Measurements from ENCODE around the gene STAG3. TPM values are rescaled to one million over a fixed set of nuclear protein-coding genes. Genes with fewer than 3 reads are reported as not detected.
"Not testable (repeated sequence)": the region's sequence is repeated elsewhere in the genome, so short reads cannot be mapped to it uniquely, and the experiment has no call there.

STAG3 gene
- total RNA-seq, 1 donor from 2014 or later, result 1.9 TPM

- Mint-ChIP-seq H3K4me3 (ENCODE audit: unreplicated experiment) (no peak overlapping the region), H3K36me3 (ENCODE audit: low read depth, unreplicated experiment) (no peaks in the 10 kb centered on the region), H3K9me3 (ENCODE audit: unreplicated experiment) (no peaks in the 10 kb centered on the region), H3K4me1 (ENCODE audit: unreplicated experiment) (peaks cover 7% of the 10 kb centered on the region), H3K27me3 (ENCODE audit: unreplicated experiment) (peaks cover 3% of the 10 kb centered on the region), H3K27ac (ENCODE audit: unreplicated experiment) (no peak overlapping the region)
- no peak for DNase-seq (ENCODE audit: low spot score)
- peak; percentile 25 for TF ChIP-seq CTCF (IDR thresholded peaks at IDR 0.05; ENCODE audit: unreplicated experiment)
Observed at GRCh38 chr7:100190048-100190711, 12.5 kb downstream of the STAG3 start.

GRCh38 chr7:100191775-100192174, 14.1 kb downstream of the STAG3 start:
- no peak for DNase-seq (ENCODE audit: low spot score)
- no peaks in the 10 kb centered on the region for H3K9me3 Mint-ChIP-seq (ENCODE audit: unreplicated experiment)

GRCh38 chr7:100192281-100192862, 14.7 kb downstream of the STAG3 start:
- DNase-seq (ENCODE audit: low spot score); H3K4me1 Mint-ChIP-seq (ENCODE audit: unreplicated experiment); H3K36me3 Mint-ChIP-seq (ENCODE audit: low read depth, unreplicated experiment); H3K27me3 Mint-ChIP-seq (ENCODE audit: unreplicated experiment); H3K4me3 Mint-ChIP-seq (ENCODE audit: unreplicated experiment); H3K27ac Mint-ChIP-seq (ENCODE audit: unreplicated experiment); H3K9me3 Mint-ChIP-seq (ENCODE audit: unreplicated experiment): not testable (repeated sequence)

More at GRCh38 chr7:100191775-100192174, 14.1 kb downstream of the STAG3 start:
- TF ChIP-seq CTCF (IDR thresholded peaks at IDR 0.05; ENCODE audit: unreplicated experiment), result no peak
- Mint-ChIP-seq H3K36me3 (ENCODE audit: low read depth, unreplicated experiment) (no peaks in the 10 kb centered on the region), H3K27ac (ENCODE audit: unreplicated experiment) (no peak overlapping the region), H3K4me1 (ENCODE audit: unreplicated experiment) (peaks cover 7% of the 10 kb centered on the region), H3K4me3 (ENCODE audit: unreplicated experiment) (no peak overlapping the region), H3K27me3 (ENCODE audit: unreplicated experiment) (peaks cover 3% of the 10 kb centered on the region)

- H3K27ac Mint-ChIP-seq (ENCODE audit: unreplicated experiment), result no peak overlapping the region
- TF ChIP-seq CTCF (IDR thresholded peaks at IDR 0.05; ENCODE audit: unreplicated experiment), result no peak
- no peaks in the 10 kb centered on the region for H3K9me3 Mint-ChIP-seq (ENCODE audit: unreplicated experiment)
- peaks cover 3% of the 10 kb centered on the region for H3K27me3 Mint-ChIP-seq (ENCODE audit: unreplicated experiment)
- no peaks in the 10 kb centered on the region for H3K36me3 Mint-ChIP-seq (ENCODE audit: low read depth, unreplicated experiment)
- no peak overlapping the region for H3K4me3 Mint-ChIP-seq (ENCODE audit: unreplicated experiment)
- peaks cover 7% of the 10 kb centered on the region for H3K4me1 Mint-ChIP-seq (ENCODE audit: unreplicated experiment)
- DNase-seq (ENCODE audit: low spot score), result no peak
Observed at GRCh38 chr7:100192969-100193368, 15.3 kb downstream of the STAG3 start.

- no peaks in the 10 kb centered on the region for H3K36me3 Mint-ChIP-seq (ENCODE audit: low read depth, unreplicated experiment)
- H3K9me3 Mint-ChIP-seq (ENCODE audit: unreplicated experiment), result no peaks in the 10 kb centered on the region
- no peak for DNase-seq (ENCODE audit: low spot score)
- no peak overlapping the region for H3K27ac Mint-ChIP-seq (ENCODE audit: unreplicated experiment)
- peaks cover 8% of the 10 kb centered on the region for H3K4me1 Mint-ChIP-seq (ENCODE audit: unreplicated experiment)
- H3K27me3 Mint-ChIP-seq (ENCODE audit: unreplicated experiment), result no peaks in the 10 kb centered on the region
- H3K4me3 Mint-ChIP-seq (ENCODE audit: unreplicated experiment), result no peak overlapping the region
- TF ChIP-seq CTCF (IDR thresholded peaks at IDR 0.05; ENCODE audit: unreplicated experiment), result no peak
Observed at GRCh38 chr7:100195222-100195621, 17.5 kb downstream of the STAG3 start.

- H3K4me3 Mint-ChIP-seq (ENCODE audit: unreplicated experiment); H3K9me3 Mint-ChIP-seq (ENCODE audit: unreplicated experiment); H3K36me3 Mint-ChIP-seq (ENCODE audit: low read depth, unreplicated experiment); H3K27me3 Mint-ChIP-seq (ENCODE audit: unreplicated experiment); H3K4me1 Mint-ChIP-seq (ENCODE audit: unreplicated experiment); DNase-seq (ENCODE audit: low spot score); H3K27ac Mint-ChIP-seq (ENCODE audit: unreplicated experiment): not testable (repeated sequence)
Observed at GRCh38 chr7:100195901-100196322, 18.2 kb downstream of the STAG3 start.
